Esophagus squamous epithelium (tissue), 4 donors: ENCODE data around the gene REPIN1.

Experiments used
- POLR2A ChIP-seq, 4 donors: fragments of 450-650 bp; IDR thresholded peaks; one replicate each; pipeline ENCODE4 v1.6.1; 2017; ENCODE audit warnings: antibody characterized with exemption in 4 of 4, mild to moderate bottlenecking in 4 of 4, moderate library complexity in 3 of 4
- TF ChIP-seq, protein P1 (sequence below), 6 experiments: fragments of 450-650 bp in 4 of 6; fragments of 200-600 bp in 2 of 6; sonication (generic) in 2 of 6; IDR thresholded peaks; one replicate each; pipeline ENCODE4 v1.5.1; 2016 to 2019; ENCODE audit warnings: antibody characterized with exemption in 6 of 6, mild to moderate bottlenecking in 4 of 6, moderate library complexity in 4 of 6

DNA sequence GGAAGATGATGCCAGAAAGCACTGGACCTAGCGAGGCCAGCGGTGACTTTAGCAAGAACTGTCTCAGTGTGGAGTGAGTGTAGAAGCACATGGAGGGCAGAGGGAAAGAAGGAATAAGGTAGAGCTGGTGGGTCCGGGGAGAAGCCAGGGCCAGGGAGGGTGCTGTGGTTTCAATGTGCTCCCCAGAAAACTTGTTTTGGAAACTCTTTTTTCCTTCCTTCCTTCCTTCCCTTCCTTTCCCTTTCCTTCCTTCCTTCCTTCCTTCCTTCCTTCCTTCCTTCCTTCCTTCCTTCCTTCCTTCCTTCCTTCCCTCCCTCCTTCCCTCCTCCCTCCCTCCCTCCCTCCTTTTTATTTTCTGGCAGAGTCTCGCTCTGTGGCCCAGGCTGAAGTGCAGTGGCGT, 21.7 kb upstream of the REPIN1 start:
- TF ChIP-seq, protein P1, sequence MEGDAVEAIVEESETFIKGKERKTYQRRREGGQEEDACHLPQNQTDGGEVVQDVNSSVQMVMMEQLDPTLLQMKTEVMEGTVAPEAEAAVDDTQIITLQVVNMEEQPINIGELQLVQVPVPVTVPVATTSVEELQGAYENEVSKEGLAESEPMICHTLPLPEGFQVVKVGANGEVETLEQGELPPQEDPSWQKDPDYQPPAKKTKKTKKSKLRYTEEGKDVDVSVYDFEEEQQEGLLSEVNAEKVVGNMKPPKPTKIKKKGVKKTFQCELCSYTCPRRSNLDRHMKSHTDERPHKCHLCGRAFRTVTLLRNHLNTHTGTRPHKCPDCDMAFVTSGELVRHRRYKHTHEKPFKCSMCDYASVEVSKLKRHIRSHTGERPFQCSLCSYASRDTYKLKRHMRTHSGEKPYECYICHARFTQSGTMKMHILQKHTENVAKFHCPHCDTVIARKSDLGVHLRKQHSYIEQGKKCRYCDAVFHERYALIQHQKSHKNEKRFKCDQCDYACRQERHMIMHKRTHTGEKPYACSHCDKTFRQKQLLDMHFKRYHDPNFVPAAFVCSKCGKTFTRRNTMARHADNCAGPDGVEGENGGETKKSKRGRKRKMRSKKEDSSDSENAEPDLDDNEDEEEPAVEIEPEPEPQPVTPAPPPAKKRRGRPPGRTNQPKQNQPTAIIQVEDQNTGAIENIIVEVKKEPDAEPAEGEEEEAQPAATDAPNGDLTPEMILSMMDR (IDR thresholded peaks at IDR 0.05): no peak
- no peak for TF ChIP-seq POLR2A (IDR thresholded peaks at IDR 0.05)
